HUES64 (cell line): Measurements from ENCODE around the gene CCDC93.

Experiments
- H3K27ac ChIP-seq: 2 replicates; pipeline ENCODE4 v1.7.0; 2013; ENCODE audit warnings: low read depth, low read length, inconsistent platforms
- H3K27me3 ChIP-seq: 2 replicates; pipeline ENCODE4 v1.6.1; 2013; ENCODE audit warnings: mild to moderate bottlenecking, low read length; ENCODE audit not compliant: insufficient read depth
- H3K36me3 ChIP-seq: 2 replicates; pipeline ENCODE4 v1.6.1; 2013; ENCODE audit warnings: mild to moderate bottlenecking, low read length; ENCODE audit not compliant: insufficient read depth
- H3K4me1 ChIP-seq: 2 replicates; pipeline ENCODE4 v1.6.1; 2013; ENCODE audit warnings: mild to moderate bottlenecking, low read length, moderate library complexity; ENCODE audit not compliant: insufficient read depth
- H3K4me3 ChIP-seq: 2 replicates; pipeline ENCODE4 v1.5.1; 2013; ENCODE audit warnings: mild to moderate bottlenecking, low read length, moderate library complexity
- H3K9ac ChIP-seq: 2 replicates; pipeline ENCODE4 v1.6.1; 2013; ENCODE audit warnings: mild to moderate bottlenecking, low read depth, low read length
- H3K9me3 ChIP-seq: 2 replicates; pipeline ENCODE4 v1.6.1; 2013; ENCODE audit warnings: low read depth, low read length; ENCODE audit not compliant: insufficient read depth
- WGBS: fragments of 150-250, 120-280 bp; methylation state at CpG from one replicate; pipeline ENCODE4 v1.1.7; 2013; ENCODE audit warnings: missing lambda C conversion rate; 5-methylcytosine and 5-hydroxymethylcytosine counted together

Gene CCDC93

GRCh38 chr2:117987121-117987520 lies 26.7 kb downstream of the CCDC93 start:
- no peaks in the 10 kb centered on the region; the same call in 1 of the 2 replicates for H3K4me1 ChIP-seq
- 95% methylated on average over 2 of the region's 2 CpGs for WGBS
- H3K36me3 ChIP-seq, result peaks cover 14% of the 10 kb centered on the region; the same call in 1 of the 2 replicates
- H3K27me3 ChIP-seq, result no peaks in the 10 kb centered on the region
- H3K9ac ChIP-seq, result no peak overlapping the region
- no peaks in the 10 kb centered on the region for H3K9me3 ChIP-seq
- H3K4me3 ChIP-seq, result no peak overlapping the region
- H3K27ac ChIP-seq, result no peak overlapping the region

DNA sequence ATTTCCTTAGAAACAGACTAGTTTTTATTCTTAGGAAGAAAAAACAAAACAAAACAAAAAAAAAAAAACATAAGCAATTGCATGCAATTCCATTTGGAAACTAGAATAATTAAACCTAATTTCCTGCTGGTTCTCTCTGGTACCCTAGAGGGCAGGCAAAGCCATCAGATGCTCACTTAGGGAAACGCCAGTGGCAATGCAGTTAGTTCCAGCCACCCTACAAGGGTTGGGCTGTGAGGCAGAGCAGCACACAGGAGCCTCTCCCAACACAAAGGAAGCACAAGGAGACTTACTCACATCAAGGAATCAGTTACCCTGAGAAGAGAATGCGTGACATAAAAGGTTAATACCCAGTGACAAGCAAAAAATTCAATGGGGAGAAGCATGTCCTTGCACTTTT lies 28.8 kb downstream of the CCDC93 start:
- 86% methylated on average over 2 of the region's 2 CpGs for WGBS
- no peak overlapping the region for H3K9ac ChIP-seq
- no peaks in the 10 kb centered on the region; the same call in 1 of the 2 replicates for H3K4me1 ChIP-seq
- no peaks in the 10 kb centered on the region for H3K9me3 ChIP-seq
- H3K4me3 ChIP-seq, result no peak overlapping the region
- H3K27me3 ChIP-seq, result no peaks in the 10 kb centered on the region
- H3K36me3 ChIP-seq, result peaks cover 14% of the 10 kb centered on the region; the same call in 1 of the 2 replicates
- no peak overlapping the region for H3K27ac ChIP-seq

GRCh38 chr2:117984208-117984607 lies 29.7 kb downstream of the CCDC93 start:
- Histone ChIP-seq H3K4me1 (no peaks in the 10 kb centered on the region; the same call in 1 of the 2 replicates), H3K27me3 (no peaks in the 10 kb centered on the region), H3K4me3 (no peak overlapping the region), H3K36me3 (peaks cover 12% of the 10 kb centered on the region; the same call in 1 of the 2 replicates), H3K9me3 (no peaks in the 10 kb centered on the region), H3K27ac (no peak overlapping the region), H3K9ac (no peak overlapping the region)
- WGBS, result 75% methylated on average over 2 of the region's 2 CpGs

DNA sequence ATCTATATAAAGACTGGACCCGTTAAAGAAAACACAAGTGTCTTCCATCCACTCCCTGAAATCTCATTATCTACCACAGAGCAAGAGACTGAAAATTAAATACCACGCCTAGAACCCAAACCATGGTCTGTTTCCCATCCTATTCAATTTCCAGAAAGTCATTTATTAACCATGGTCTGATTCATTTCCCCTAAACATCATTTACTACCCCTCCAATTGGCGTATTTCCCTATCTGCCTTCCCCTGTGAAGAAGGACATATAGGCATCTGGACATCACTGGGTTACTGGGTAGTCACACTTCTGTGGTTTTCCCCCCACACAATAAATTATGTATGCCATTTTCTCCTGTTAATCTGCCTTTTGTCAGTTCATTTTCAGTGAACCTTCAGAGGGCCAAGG lies 30.8 kb downstream of the CCDC93 start:
- no peak overlapping the region for H3K27ac ChIP-seq
- peaks cover 12% of the 10 kb centered on the region; the same call in 1 of the 2 replicates for H3K36me3 ChIP-seq
- H3K4me3 ChIP-seq, result no peak overlapping the region
- no peaks in the 10 kb centered on the region for H3K9me3 ChIP-seq
- no peaks in the 10 kb centered on the region; the same call in 1 of the 2 replicates for H3K4me1 ChIP-seq
- 94% methylated on average over 3 of the region's 3 CpGs for WGBS
- no peak overlapping the region for H3K9ac ChIP-seq
- H3K27me3 ChIP-seq, result no peaks in the 10 kb centered on the region

GRCh38 chr2:117982376-117983033 lies 31.4 kb downstream of the CCDC93 start:
- Histone ChIP-seq H3K27me3 (no peaks in the 10 kb centered on the region), H3K36me3 (peaks cover 15% of the 10 kb centered on the region), H3K9me3 (no peaks in the 10 kb centered on the region), H3K9ac (no peak overlapping the region), H3K4me1 (no peaks in the 10 kb centered on the region; the same call in 1 of the 2 replicates), H3K4me3 (no peak overlapping the region), H3K27ac (no peak overlapping the region)
- WGBS, result 85% methylated on average over 5 of the region's 5 CpGs

GRCh38 chr2:117981810-117982209 lies 32.1 kb downstream of the CCDC93 start:
- H3K27ac ChIP-seq, result no peak overlapping the region
- no peak overlapping the region for H3K9ac ChIP-seq
- WGBS, result 94% methylated on average over 1 of the region's 1 CpG
- no peaks in the 10 kb centered on the region; the same call in 1 of the 2 replicates for H3K4me1 ChIP-seq
- H3K4me3 ChIP-seq, result no peak overlapping the region
- H3K27me3 ChIP-seq, result no peaks in the 10 kb centered on the region
- no peaks in the 10 kb centered on the region for H3K9me3 ChIP-seq
- peaks cover 18% of the 10 kb centered on the region for H3K36me3 ChIP-seq

- WGBS, result 93% methylated on average over 5 of the region's 5 CpGs
- Histone ChIP-seq H3K9ac (no peak overlapping the region), H3K4me1 (no peaks in the 10 kb centered on the region; the same call in 1 of the 2 replicates), H3K27me3 (no peaks in the 10 kb centered on the region), H3K9me3 (no peaks in the 10 kb centered on the region), H3K4me3 (no peak overlapping the region), H3K36me3 (peaks cover 18% of the 10 kb centered on the region), H3K27ac (no peak overlapping the region)
Observed at GRCh38 chr2:117980783-117981676, 32.8 kb downstream of the CCDC93 start.

GRCh38 chr2:117979911-117980701 lies 33.8 kb downstream of the CCDC93 start:
- no peaks in the 10 kb centered on the region for H3K4me1 ChIP-seq
- WGBS, result 94% methylated on average over 5 of the region's 6 CpGs

GRCh38 chr2:117977696-117978095 lies 36.2 kb downstream of the CCDC93 start:
- Histone ChIP-seq H3K27ac (no peak overlapping the region), H3K4me3 (no peak overlapping the region), H3K27me3 (no peaks in the 10 kb centered on the region), H3K9me3 (no peaks in the 10 kb centered on the region), H3K4me1 (no peaks in the 10 kb centered on the region), H3K36me3 (peaks cover 29% of the 10 kb centered on the region), H3K9ac (no peak overlapping the region; the same call in 1 of the 2 replicates)
- 89% methylated on average over 2 of the region's 3 CpGs for WGBS

More at GRCh38 chr2:117979911-117980701, 33.8 kb downstream of the CCDC93 start:
- H3K27me3 ChIP-seq, result no peaks in the 10 kb centered on the region
- peaks cover 15% of the 10 kb centered on the region for H3K36me3 ChIP-seq
- H3K9me3 ChIP-seq, result no peaks in the 10 kb centered on the region
- H3K4me3 ChIP-seq, result no peak overlapping the region
- H3K27ac ChIP-seq, result no peak overlapping the region
- H3K9ac ChIP-seq, result no peak overlapping the region

GRCh38 chr2:117976581-117976980 lies 37.3 kb downstream of the CCDC93 start:
- Histone ChIP-seq H3K27ac (no peak overlapping the region), H3K4me1 (no peaks in the 10 kb centered on the region), H3K27me3 (no peaks in the 10 kb centered on the region), H3K36me3 (peaks cover 37% of the 10 kb centered on the region), H3K9ac (no peak overlapping the region), H3K4me3 (no peak overlapping the region), H3K9me3 (no peaks in the 10 kb centered on the region)
- WGBS, result 85% methylated on average over 2 of the region's 3 CpGs
